Measurements from ENCODE around the gene HSFX2. TPM values are rescaled to one million over a fixed set of nuclear protein-coding genes. Genes with fewer than 3 reads are reported as not detected.
A peak's percentile ranks its signal among the peaks of the same experiment; 100 is the strongest.
"Not testable (repeated sequence)": the region's sequence is repeated elsewhere in the genome, so short reads cannot be mapped to it uniquely, and the experiment has no call there.

Gene HSFX2
- total RNA-seq, 1 donor from 2014 or later: 2.0 TPM

DNA sequence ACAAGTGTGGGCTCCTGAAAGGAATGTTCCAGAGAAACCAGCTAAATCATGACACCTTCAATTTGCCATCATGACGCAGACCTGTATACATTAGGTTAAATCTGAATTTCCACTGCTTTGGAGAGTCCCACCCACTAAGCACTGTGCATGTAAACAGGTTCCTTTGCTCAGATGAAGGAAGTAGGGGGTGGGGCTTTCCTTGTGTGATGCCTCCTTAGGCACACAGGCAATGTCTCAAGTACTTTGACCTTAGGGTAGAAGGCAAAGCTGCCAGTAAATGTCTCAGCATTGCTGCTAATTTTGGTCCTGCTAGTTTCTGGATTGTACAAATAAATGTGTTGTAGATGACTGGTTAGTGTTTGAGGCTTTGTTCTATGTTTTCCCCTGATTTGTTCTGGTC is 48.2 kb downstream of the HSFX2 start:
- H3K27me3 Mint-ChIP-seq (ENCODE audit: unreplicated experiment); H3K27ac Mint-ChIP-seq (ENCODE audit: unreplicated experiment); H3K4me1 Mint-ChIP-seq (ENCODE audit: unreplicated experiment); DNase-seq (ENCODE audit: low spot score); H3K4me3 Mint-ChIP-seq (ENCODE audit: unreplicated experiment); H3K36me3 Mint-ChIP-seq (ENCODE audit: low read depth, unreplicated experiment); H3K9me3 Mint-ChIP-seq (ENCODE audit: unreplicated experiment): not testable (repeated sequence)

DNA sequence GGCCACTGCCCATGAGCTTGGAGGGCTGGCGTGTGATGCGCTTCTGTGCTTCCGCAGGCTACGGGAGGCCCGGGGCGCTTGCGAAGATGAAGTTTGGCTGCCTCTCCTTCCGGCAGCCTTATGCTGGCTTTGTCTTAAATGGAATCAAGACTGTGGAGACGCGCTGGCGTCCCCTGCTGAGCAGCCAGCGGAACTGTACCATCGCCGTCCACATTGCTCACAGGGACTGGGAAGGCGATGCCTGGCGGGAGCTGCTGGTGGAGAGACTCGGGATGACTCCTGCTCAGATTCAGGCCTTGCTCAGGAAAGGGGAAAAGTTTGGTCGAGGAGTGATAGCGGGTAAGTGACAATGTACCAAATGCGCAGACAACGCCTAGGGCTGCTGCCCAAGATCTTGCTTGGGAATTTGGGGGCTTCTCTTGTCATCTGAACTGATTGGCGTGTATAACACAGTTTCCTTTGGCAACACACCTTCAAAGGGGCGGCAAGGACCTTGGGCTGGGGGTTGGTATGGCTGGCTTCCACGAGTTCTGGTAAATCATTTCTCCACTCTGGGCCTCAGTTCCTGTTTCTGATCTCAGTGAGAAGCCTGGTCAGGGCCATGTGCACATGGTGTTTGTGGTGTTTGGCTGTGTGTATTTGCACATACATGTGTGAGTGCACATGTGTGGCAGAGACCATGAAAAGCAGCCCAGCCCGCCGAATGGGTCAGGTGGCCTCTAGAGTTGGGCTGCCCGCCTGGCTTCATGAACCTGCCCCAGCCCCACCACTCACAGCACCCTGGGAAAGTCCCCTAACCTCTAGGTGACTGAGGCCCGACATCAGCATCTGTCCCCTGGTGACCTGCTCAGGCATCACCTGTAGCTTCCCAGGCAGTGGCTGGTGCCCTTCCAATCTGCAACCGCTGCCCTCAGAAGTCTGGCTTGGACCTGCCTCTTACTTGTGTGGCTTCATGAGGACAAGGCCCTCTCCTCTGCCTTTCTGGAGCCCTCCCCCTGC is 49.3 kb downstream of the HSFX2 start:
- Mint-ChIP-seq H3K4me1 (ENCODE audit: unreplicated experiment) (peaks cover 14% of the 10 kb centered on the region), H3K27ac (ENCODE audit: unreplicated experiment) (peak overlapping the region; percentile 42)
- not testable (repeated sequence) for H3K4me3 Mint-ChIP-seq (ENCODE audit: unreplicated experiment); H3K36me3 Mint-ChIP-seq (ENCODE audit: low read depth, unreplicated experiment); H3K27me3 Mint-ChIP-seq (ENCODE audit: unreplicated experiment); H3K9me3 Mint-ChIP-seq (ENCODE audit: unreplicated experiment)
- DNase-seq (ENCODE audit: low spot score): peak; percentile 54
- TF ChIP-seq, protein P1, sequence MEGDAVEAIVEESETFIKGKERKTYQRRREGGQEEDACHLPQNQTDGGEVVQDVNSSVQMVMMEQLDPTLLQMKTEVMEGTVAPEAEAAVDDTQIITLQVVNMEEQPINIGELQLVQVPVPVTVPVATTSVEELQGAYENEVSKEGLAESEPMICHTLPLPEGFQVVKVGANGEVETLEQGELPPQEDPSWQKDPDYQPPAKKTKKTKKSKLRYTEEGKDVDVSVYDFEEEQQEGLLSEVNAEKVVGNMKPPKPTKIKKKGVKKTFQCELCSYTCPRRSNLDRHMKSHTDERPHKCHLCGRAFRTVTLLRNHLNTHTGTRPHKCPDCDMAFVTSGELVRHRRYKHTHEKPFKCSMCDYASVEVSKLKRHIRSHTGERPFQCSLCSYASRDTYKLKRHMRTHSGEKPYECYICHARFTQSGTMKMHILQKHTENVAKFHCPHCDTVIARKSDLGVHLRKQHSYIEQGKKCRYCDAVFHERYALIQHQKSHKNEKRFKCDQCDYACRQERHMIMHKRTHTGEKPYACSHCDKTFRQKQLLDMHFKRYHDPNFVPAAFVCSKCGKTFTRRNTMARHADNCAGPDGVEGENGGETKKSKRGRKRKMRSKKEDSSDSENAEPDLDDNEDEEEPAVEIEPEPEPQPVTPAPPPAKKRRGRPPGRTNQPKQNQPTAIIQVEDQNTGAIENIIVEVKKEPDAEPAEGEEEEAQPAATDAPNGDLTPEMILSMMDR (IDR thresholded peaks at IDR 0.05; ENCODE audit: unreplicated experiment): peak; percentile 11

Other genes with a start within 250 kb of the HSFX2 start
- 99.2 TPM for gene IDS, start 90.0 kb downstream of the HSFX2 start, total RNA-seq (ENCODE audit: unreplicated experiment)
- gene EOLA1, start 54.3 kb downstream of the HSFX2 start, total RNA-seq (ENCODE audit: unreplicated experiment): 57.4 TPM
- gene HSFX3, start 45.4 kb downstream of the HSFX2 start, total RNA-seq (ENCODE audit: unreplicated experiment): not detected
- gene MAGEA9B, start 7.9 kb downstream of the HSFX2 start, total RNA-seq (ENCODE audit: unreplicated experiment): not detected
- gene TMEM185A, start 36.5 kb upstream of the HSFX2 start, total RNA-seq (ENCODE audit: unreplicated experiment): 98.7 TPM
- not detected for gene MAGEA11, start 116.7 kb upstream of the HSFX2 start, total RNA-seq (ENCODE audit: unreplicated experiment)
- 5.5 TPM for gene HSFX1, start 178.8 kb upstream of the HSFX2 start, total RNA-seq (ENCODE audit: unreplicated experiment)
- not detected for gene MAGEA9, start 186.6 kb upstream of the HSFX2 start, total RNA-seq (ENCODE audit: unreplicated experiment)

Measured in endothelial cell (in vitro differentiated cells).